SU-DHL-6 (cell line): ENCODE measurements around the gene HOXD3.

ENCODE experiments used
- CTCF ChIP-seq: fragments of 200-600 bp; sonication (generic); IDR thresholded peaks from one replicate; pipeline ENCODE4 v1.5.1; 2017; ENCODE audit warnings: antibody characterized with exemption, mild to moderate bottlenecking, low read length, moderate library complexity; ENCODE audit not compliant: insufficient read depth, poor library complexity, severe bottlenecking
- EZH2phosphoT487 ChIP-seq: fragments of 200-600 bp; sonication (generic), shearing (Covaris generic); conservative IDR thresholded peaks from 2 replicates; pipeline ENCODE4 v1.6.1; 2018; ENCODE audit warnings: mild to moderate bottlenecking, antibody characterized with exemption, low read length, moderate library complexity, mixed read lengths

GRCh38 chr2:176184749-176185148, 27.6 kb downstream of the HOXD3 start:
- TF ChIP-seq CTCF (no peak), EZH2phosphoT487 (no peak)
